Measurements from ENCODE around the gene CLMN. TPM values are rescaled to one million over a fixed set of nuclear protein-coding genes. Genes with fewer than 3 reads are reported as not detected.

CLMN gene
- total RNA-seq, 3 donors from 2014 or later (not counting 1 experiment from before 2014, with no cell fraction given) = 0.80 to 2.0 (median 1.8) TPM

GRCh38 chr14:95133282-95133681 lies 186.4 kb downstream of the CLMN start:
- H3K27ac ChIP-seq (ENCODE audit: low read length) = no peak overlapping the region
- no peaks in the 10 kb centered on the region for H3K9me3 Mint-ChIP-seq
- no peaks in the 10 kb centered on the region for H3K4me1 ChIP-seq (ENCODE audit: control insufficient read depth, insufficient read depth, low read length)
- DNase-seq (no peak), ATAC-seq (no peak)
- H3K4me3 ChIP-seq (ENCODE audit: low read length) = no peak overlapping the region
- H3K27ac Mint-ChIP-seq = peak overlapping the region in 1 of 2 donors; percentile 16
- intact Hi-C loops (cut with micrococcal nuclease) = no loop called here
- H3K4me3 Mint-ChIP-seq = no peak overlapping the region
- no peaks in the 10 kb centered on the region for H3K27me3 ChIP-seq (ENCODE audit: control insufficient read depth, insufficient read depth, low read length)
- no peaks in the 10 kb centered on the region for H3K27me3 Mint-ChIP-seq (ENCODE audit: low read depth in 2 of 2)
- H3K9me3 ChIP-seq (ENCODE audit: control insufficient read depth, insufficient read depth, low read length) = no peaks in the 10 kb centered on the region
- TF ChIP-seq, protein P1, sequence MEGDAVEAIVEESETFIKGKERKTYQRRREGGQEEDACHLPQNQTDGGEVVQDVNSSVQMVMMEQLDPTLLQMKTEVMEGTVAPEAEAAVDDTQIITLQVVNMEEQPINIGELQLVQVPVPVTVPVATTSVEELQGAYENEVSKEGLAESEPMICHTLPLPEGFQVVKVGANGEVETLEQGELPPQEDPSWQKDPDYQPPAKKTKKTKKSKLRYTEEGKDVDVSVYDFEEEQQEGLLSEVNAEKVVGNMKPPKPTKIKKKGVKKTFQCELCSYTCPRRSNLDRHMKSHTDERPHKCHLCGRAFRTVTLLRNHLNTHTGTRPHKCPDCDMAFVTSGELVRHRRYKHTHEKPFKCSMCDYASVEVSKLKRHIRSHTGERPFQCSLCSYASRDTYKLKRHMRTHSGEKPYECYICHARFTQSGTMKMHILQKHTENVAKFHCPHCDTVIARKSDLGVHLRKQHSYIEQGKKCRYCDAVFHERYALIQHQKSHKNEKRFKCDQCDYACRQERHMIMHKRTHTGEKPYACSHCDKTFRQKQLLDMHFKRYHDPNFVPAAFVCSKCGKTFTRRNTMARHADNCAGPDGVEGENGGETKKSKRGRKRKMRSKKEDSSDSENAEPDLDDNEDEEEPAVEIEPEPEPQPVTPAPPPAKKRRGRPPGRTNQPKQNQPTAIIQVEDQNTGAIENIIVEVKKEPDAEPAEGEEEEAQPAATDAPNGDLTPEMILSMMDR (IDR thresholded peaks at IDR 0.05) = no peak
- H3K36me3 ChIP-seq (ENCODE audit: control insufficient read depth, insufficient read depth, low read length) = peaks cover 39% of the 10 kb centered on the region
- peaks cover 24% of the 10 kb centered on the region for H3K36me3 Mint-ChIP-seq
- H3K4me1 Mint-ChIP-seq = peaks cover 46 to 54% of the 10 kb centered on the region in 2 donors
- WGBS (ENCODE audit: insufficient coverage) = 100% methylated on average over 2 of the region's 2 CpGs

- no peaks in the 10 kb centered on the region for H3K9me3 Mint-ChIP-seq
- Histone ChIP-seq H3K4me1 (ENCODE audit: control insufficient read depth, insufficient read depth, low read length) (no peaks in the 10 kb centered on the region), H3K27me3 (ENCODE audit: control insufficient read depth, insufficient read depth, low read length) (no peaks in the 10 kb centered on the region), H3K36me3 (ENCODE audit: control insufficient read depth, insufficient read depth, low read length) (peaks cover 43% of the 10 kb centered on the region), H3K27ac (ENCODE audit: low read length) (no peak overlapping the region), H3K9me3 (ENCODE audit: control insufficient read depth, insufficient read depth, low read length) (no peaks in the 10 kb centered on the region), H3K4me3 (ENCODE audit: low read length) (no peak overlapping the region)
- H3K27ac Mint-ChIP-seq = peak overlapping the region; percentile 16 to 34
- ATAC-seq (no peak), DNase-seq (no peak)
- peaks cover 26% of the 10 kb centered on the region for H3K36me3 Mint-ChIP-seq
- 100% methylated on average over 1 of the region's 5 CpGs for WGBS (ENCODE audit: insufficient coverage)
- intact Hi-C loops (cut with micrococcal nuclease) = no loop called here
- H3K4me3 Mint-ChIP-seq = no peak overlapping the region
- TF ChIP-seq, protein P1 (IDR thresholded peaks at IDR 0.05) = no peak
- no peaks in the 10 kb centered on the region for H3K27me3 Mint-ChIP-seq (ENCODE audit: low read depth in 2 of 2)
- peaks cover 44 to 50% of the 10 kb centered on the region in 2 donors for H3K4me1 Mint-ChIP-seq
Observed at GRCh38 chr14:95132760-95133159, 186.9 kb downstream of the CLMN start.

Other genes with a start within 250 kb of the CLMN start
- gene DICER1, start 162.4 kb downstream of the CLMN start, total RNA-seq = 10 to 100 TPM; 47.7 to 59.3 (median 52.9) TPM
- gene SYNE3, start 196.7 kb upstream of the CLMN start, total RNA-seq = 10 to 100 TPM; 10.6 to 17.3 (median 15.4) TPM
- 10 to 100 TPM; 16.7 to 26.0 (median 23.4) TPM for gene GLRX5, start 215.1 kb upstream of the CLMN start, total RNA-seq

Data from natural killer cell (primary cell).